ENCODE measurements around the gene RBM18.
A peak's percentile ranks its signal among the peaks of the same experiment; 100 is the strongest.

The RBM18 gene
- long read RNA-seq, donor 1, full-length matches to known transcripts = 17 of 17 reads
- long read RNA-seq, donor 1, partial matches to known transcripts = 0 of 17 reads
- long read RNA-seq, donor 1, other reads (novel, unspliced or antisense) = 0 of 17 reads
- long read RNA-seq, donor 2, full-length matches to known transcripts = 15 of 15 reads
- long read RNA-seq, donor 2, partial matches to known transcripts = 0 of 15 reads
- long read RNA-seq, donor 2, other reads (novel, unspliced or antisense) = 0 of 15 reads
- long read RNA-seq, donor 3, full-length matches to known transcripts = 7 of 7 reads
- long read RNA-seq, donor 3, partial matches to known transcripts = 0 of 7 reads
- long read RNA-seq, donor 3, other reads (novel, unspliced or antisense) = 0 of 7 reads
- long read RNA-seq, donor 4, full-length matches to known transcripts = 14 of 14 reads
- long read RNA-seq, donor 4, partial matches to known transcripts = 0 of 14 reads
- long read RNA-seq, donor 4, other reads (novel, unspliced or antisense) = 0 of 14 reads
- long read RNA-seq, donor 5, full-length matches to known transcripts = 14 of 14 reads
- long read RNA-seq, donor 5, partial matches to known transcripts = 0 of 14 reads
- long read RNA-seq, donor 5, other reads (novel, unspliced or antisense) = 0 of 14 reads
- long read RNA-seq, donor 6, full-length matches to known transcripts = 16 of 21 reads
- long read RNA-seq, donor 6, partial matches to known transcripts = 0 of 21 reads
- long read RNA-seq, donor 6, other reads (novel, unspliced or antisense) = 5 of 21 reads
- long read RNA-seq, donor 7, full-length matches to known transcripts = 23 of 23 reads
- long read RNA-seq, donor 7, partial matches to known transcripts = 0 of 23 reads
- long read RNA-seq, donor 7, other reads (novel, unspliced or antisense) = 0 of 23 reads
- long read RNA-seq, donor 8, full-length matches to known transcripts = 19 of 19 reads
- long read RNA-seq, donor 8, partial matches to known transcripts = 0 of 19 reads
- long read RNA-seq, donor 8, other reads (novel, unspliced or antisense) = 0 of 19 reads

GRCh38 chr9:122264360-122265148 is at the start of gene RBM18, which contains the start of gene MRRF:
TSS of gene RBM18 (minus strand) at chr9:122264840. CDS start at chr9:122261492, 3,348 bp downstream.
TSS of gene MRRF (plus strand) at chr9:122264882. CDS start at chr9:122270892, 6,010 bp downstream.
- DNase-seq = peak; percentile 98

DNA sequence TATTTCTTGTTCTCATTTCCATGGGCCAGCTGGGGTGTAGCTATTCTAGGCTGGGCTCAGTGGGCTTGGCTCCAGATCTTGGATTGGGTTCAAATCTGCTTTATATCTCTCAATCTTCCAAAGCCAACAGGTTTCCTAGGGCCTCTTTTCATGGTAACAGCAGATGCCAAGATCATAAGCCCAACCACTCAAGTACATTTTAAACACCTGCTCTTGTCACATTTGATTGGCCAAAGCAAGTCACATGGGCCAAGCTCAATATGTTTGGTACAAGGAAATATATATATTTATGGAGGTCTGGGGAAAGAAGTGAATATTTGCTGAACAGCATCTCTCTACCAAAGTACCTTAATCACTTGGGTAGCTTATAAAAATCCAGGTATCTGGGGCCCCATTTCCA is 49.5 kb upstream of the RBM18 start:
- no peak for DNase-seq

DNA sequence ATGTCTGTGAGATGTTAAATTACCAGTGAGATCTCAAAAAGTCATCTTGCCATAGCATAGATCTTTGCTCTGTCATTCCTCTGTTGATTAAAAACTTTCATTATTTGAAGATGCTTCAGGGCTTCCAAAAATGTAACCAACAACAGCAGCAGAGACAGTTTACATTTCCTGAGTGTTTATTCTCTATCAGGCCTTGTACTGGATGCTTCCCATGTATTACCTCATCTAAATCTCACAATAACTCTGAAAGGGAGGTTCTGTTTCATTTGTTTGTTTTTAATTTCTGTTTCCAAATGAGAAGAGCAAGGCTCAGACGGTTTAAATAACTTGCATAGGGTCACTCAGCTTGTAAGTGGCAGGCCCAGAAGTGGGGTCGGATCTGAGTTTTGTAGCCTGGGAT is 45.2 kb upstream of the RBM18 start:
- no peak for DNase-seq

GRCh38 chr9:122307925-122308324 is 43.3 kb upstream of the RBM18 start:
- no peak for DNase-seq

DNA sequence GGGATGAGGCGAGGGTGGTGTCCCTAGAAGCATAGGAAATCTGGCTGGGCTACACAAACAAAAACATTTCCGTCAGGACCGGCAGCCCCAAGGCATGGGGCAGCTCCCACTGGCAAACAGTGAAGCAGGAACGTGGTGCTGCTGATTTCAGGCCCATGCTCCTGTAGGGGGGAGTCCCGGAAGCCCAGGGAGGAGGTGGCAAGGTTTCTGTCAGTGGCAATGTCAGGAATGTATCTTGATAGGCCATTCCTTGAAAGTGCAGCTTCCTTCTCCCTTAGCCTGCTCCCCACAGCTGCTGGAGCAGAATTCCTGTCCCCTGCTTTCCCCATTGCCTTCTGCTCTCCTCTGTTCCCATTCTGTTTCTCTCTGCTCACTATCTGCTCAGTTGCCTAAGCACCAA is 42.4 kb upstream of the RBM18 start:
- DNase-seq = no peak

GRCh38 chr9:122302237-122303093 is 37.8 kb upstream of the RBM18 start:
- no peak for DNase-seq

DNA sequence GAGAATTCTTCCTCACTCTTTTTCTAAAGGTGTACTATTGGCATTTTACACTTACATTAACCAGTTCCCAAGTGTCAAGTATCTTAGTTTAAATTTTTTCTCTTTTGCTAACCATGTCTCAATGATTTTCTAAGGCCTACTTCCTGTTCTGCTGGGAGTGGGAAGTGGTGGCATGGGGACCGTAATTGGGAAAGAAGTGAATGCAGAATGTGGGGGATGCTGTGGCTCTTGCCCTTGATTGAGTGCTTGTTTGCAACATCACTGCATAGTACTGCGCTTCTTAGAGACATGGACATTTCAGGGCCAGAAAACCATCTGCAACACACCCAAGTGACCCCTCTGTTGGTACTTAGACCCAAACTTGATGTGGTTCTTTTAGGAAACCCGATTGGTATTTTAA is 32.9 kb upstream of the RBM18 start:
- DNase-seq = no peak

- no peak for DNase-seq
Observed at GRCh38 chr9:122294531-122294930, 29.9 kb upstream of the RBM18 start.

DNA sequence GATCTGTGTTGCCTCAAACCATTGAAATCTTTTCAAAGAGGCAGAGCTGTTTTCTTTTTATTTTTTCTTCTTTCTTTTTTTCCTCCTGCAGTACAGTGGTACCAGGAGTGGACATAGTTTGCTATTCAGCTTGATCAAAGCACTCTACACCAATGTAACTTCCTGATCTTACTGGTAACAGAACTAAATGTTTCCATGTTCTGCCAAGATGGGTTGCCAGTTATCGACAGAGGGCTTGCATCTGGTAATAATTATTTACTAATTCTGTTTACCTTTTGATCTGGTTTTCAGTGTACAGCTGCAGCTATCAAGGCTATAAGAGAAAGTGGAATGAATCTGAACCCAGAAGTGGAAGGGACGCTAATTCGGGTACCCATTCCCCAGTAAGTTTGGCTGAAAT is 26.8 kb upstream of the RBM18 start:
- no peak for DNase-seq

DNA sequence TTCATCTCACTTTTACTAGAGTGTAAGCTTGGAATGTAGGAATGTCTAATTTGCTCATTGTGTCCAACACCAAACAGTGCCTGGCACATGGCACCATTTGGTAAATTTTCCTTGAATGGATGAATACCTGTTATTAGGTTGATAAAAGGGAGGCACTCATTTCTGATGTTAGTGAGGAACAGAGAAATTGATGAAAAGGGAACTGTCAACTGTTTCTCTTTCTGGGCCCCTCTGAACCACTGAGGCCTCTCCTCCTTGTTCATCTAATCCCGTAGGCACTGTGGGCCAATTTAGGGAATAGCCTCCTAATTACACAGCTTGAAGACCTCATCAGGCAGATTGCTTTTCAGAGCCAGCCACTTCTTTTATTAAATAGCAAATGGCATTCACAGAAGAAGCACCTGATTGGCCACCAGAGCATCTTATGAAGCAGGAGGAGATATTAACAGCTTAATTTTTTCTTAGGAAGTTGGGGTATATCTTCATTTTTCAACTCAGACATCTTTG is 22.6 kb upstream of the RBM18 start:
- no peak for DNase-seq

GRCh38 chr9:122286764-122287163 is 22.1 kb upstream of the RBM18 start:
- DNase-seq = no peak

DNA sequence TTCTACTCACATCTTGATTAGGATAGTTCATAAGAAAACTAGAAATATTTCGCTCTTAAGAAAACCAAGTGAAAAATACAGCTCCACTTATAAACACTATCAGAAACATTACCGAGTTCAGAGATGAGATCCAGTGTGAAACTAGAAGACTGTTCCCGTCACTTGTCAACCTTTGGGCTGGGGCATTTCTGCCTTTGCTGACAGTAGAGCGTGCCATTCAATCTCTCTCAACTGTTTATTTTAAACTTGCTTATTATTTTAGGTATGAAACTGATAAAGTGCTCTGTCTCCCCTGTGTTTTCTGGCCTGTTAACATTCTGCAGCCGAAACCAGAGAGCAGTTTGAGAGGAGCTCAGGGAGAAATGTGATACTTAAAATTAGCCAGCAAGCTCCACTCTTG is 16.7 kb upstream of the RBM18 start:
- DNase-seq = no peak

GRCh38 chr9:122277285-122277897 is 12.8 kb upstream of the RBM18 start:
- no peak for DNase-seq

GRCh38 chr9:122276096-122276495 is 11.5 kb upstream of the RBM18 start:
- no peak for DNase-seq

DNA sequence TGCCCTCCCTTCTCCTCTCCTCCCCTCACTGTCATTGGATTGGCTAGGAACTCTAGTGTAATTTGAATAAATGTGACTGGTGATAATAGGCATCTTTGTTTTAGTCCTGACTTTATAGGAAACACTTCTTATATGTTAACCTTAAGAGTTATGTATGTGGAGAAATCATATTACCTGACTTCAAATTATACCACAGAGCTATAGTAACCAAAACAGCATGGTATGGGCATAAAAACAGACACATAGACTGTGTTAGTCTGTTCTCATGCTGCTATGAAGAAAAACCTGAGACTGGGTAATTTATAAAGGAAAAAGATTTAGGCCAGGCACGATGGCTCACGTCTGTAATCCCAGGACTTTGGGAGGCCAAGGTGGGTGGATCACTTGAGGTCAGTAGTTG is 9.4 kb upstream of the RBM18 start:
- DNase-seq = no peak

GRCh38 chr9:122268041-122268814 is 3.6 kb upstream of the RBM18 start:
- DNase-seq = no peak

DNA sequence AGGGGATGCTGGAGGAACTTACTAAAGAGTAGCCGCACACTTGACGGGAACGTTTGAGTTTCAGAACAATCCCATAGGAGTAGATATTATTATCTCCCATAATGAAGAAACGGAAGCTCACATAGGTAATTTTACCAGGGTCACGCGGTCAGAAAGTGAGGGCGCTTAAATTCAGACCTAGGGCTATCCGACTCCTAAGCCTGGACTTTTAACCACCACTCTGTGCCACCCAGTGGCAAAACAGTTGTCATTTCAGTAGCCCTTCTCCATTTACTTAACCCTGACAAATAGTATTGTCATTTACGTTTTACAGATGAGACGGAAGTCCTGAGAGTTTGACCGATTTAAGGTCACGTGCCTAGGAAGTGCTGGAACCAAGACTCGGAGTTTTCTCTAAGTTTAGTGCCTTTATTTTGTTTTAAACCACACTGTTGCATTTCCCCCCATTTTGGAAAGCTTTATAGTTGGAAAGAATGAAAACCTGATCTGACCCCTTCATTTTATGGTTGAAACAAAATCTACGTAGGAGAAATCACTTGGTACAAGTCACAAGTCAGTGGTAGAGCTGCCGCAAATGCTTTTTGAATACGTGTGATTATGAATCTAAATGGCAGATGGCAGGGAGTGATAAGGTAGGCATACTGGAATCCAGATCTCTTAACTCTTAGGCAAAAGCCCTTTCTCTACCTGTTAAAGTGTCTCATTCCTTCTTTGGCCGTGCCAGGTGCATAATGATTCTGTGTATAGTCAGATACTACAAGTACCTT is 692 bp upstream of the RBM18 start:
- DNase-seq = no peak

- peak; percentile 7 for DNase-seq
Observed at GRCh38 chr9:122263699-122264349, 816 bp downstream of the RBM18 start.

All from right kidney (tissue), 9 donors.